ENCODE results near the gene SLC39A10. TPM values are rescaled to one million over a fixed set of nuclear protein-coding genes. Genes with fewer than 3 reads are reported as not detected.

SLC39A10 gene
- total and polyA plus RNA-seq, 3 donors from 2014 or later, result 23.3 to 43.4 (median 34.7) TPM

GRCh38 chr2:195670191-195670590, 13.2 kb downstream of the SLC39A10 start:
- Histone ChIP-seq H3K27ac (no peak overlapping the region), H3K4me3 (no peak overlapping the region), H3K27me3 (no peaks in the 10 kb centered on the region), H3K4me1 (no peaks in the 10 kb centered on the region), H3K36me3 (ENCODE audit: low read depth, missing control alignments) (no peaks in the 10 kb centered on the region), H3K9me3 (no peaks in the 10 kb centered on the region)
- intact Hi-C loops (cut with DNase I; ENCODE audit: low total_unique reads), result no loop called here
- TF ChIP-seq POLR2A (IDR thresholded peaks at IDR 0.05) (no peak), CTCF (IDR thresholded peaks at IDR 0.05) (no peak)
- no peak for DNase-seq

GRCh38 chr2:195671563-195671962, 14.5 kb downstream of the SLC39A10 start:
- no peak overlapping the region for H3K4me3 ChIP-seq
- DNase-seq, result no peak
- 88 to 93% methylated on average over 4 of the region's 4 CpGs for WGBS, 2 donors

GRCh38 chr2:195672674-195673073, 15.6 kb downstream of the SLC39A10 start:
- WGBS, 2 donors, result 70 to 87% methylated on average over 4 of the region's 4 CpGs
- TF ChIP-seq CTCF (IDR thresholded peaks at IDR 0.05) (peak in 1 of 3 experiments; percentile 17), POLR2A (IDR thresholded peaks at IDR 0.05) (no peak)
- no peaks in the 10 kb centered on the region for H3K27me3 ChIP-seq
- no peak overlapping the region for H3K27ac ChIP-seq
- no peak for DNase-seq
- no peaks in the 10 kb centered on the region for H3K36me3 ChIP-seq (ENCODE audit: low read depth, missing control alignments)
- H3K4me3 ChIP-seq, result no peak overlapping the region
- no peaks in the 10 kb centered on the region for H3K9me3 ChIP-seq
- H3K4me1 ChIP-seq, result no peaks in the 10 kb centered on the region
- intact Hi-C loops (cut with DNase I; ENCODE audit: low total_unique reads), result no loop called here

More at GRCh38 chr2:195671563-195671962, 14.5 kb downstream of the SLC39A10 start:
- intact Hi-C loops (cut with DNase I; ENCODE audit: low total_unique reads), result no loop called here
- no peak overlapping the region for H3K27ac ChIP-seq
- H3K36me3 ChIP-seq (ENCODE audit: low read depth, missing control alignments), result no peaks in the 10 kb centered on the region
- TF ChIP-seq POLR2A (IDR thresholded peaks at IDR 0.05) (no peak), CTCF (IDR thresholded peaks at IDR 0.05) (no peak)
- H3K27me3 ChIP-seq, result no peaks in the 10 kb centered on the region
- H3K4me1 ChIP-seq, result no peaks in the 10 kb centered on the region
- H3K9me3 ChIP-seq, result no peaks in the 10 kb centered on the region

- no peak overlapping the region for H3K4me3 ChIP-seq
- H3K9me3 ChIP-seq, result no peaks in the 10 kb centered on the region
- no peaks in the 10 kb centered on the region for H3K27me3 ChIP-seq
- no peak overlapping the region for H3K27ac ChIP-seq
- no peaks in the 10 kb centered on the region for H3K4me1 ChIP-seq
- TF ChIP-seq CTCF (IDR thresholded peaks at IDR 0.05) (no peak), POLR2A (IDR thresholded peaks at IDR 0.05) (no peak)
- H3K36me3 ChIP-seq (ENCODE audit: low read depth, missing control alignments), result no peaks in the 10 kb centered on the region
- no peak for DNase-seq
- intact Hi-C loops (cut with DNase I; ENCODE audit: low total_unique reads), result no loop called here
- WGBS, 2 donors, result 94 to 98% methylated on average over 4 of the region's 4 CpGs
These were observed 17.6 kb downstream of the SLC39A10 start for GRCh38 chr2:195674491-195675221.
